ENCODE data around the gene MGAT1.

- TF ChIP-seq TAF1 (IDR thresholded peaks at IDR 0.05; ENCODE audit: borderline replicate concordance, low read depth, low read length): no peak
- no peak for TF ChIP-seq POLR2AphosphoS5 (IDR thresholded peaks at IDR 0.05; ENCODE audit: low read depth, low read length)
These were observed 9.7 kb downstream of the MGAT1 start for GRCh38 chr5:180792965-180793287.

Measured in GM12892 (cell line).